ENCODE results near the gene TOM1L2.

TOM1L2 gene

DNA sequence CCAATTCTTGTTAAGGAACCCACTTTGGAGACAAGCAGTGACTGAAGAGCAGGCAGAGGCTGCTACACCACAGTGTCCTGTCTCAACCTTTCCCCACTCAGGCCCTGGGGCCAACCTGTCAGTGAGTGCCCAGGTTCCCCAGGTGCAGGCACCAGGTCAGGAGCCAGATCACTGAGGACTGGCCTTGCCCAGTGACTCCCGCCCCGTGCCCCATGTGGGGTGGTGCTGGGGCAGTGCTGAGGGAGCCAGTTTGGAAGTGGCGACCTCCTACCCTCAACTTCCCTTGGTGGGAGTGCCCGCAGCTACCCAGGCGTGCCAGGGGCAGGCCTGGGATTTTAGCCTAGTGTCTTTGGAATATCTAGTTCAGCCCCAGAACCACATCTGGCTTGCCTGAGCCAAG, 164.8 kb downstream of the TOM1L2 start:
- peaks cover 35% of the 10 kb centered on the region for H3K36me3 ChIP-seq (ENCODE audit: insufficient read depth, low read length)
- no peak overlapping the region for H3K4me3 ChIP-seq (ENCODE audit: low read length)
- H3K4me2 ChIP-seq (ENCODE audit: low read length) = no peak overlapping the region
- no peaks in the 10 kb centered on the region for H3K9me3 ChIP-seq (replicated peaks; ENCODE audit: low read length)
- H3K27me3 ChIP-seq (ENCODE audit: control insufficient read depth, insufficient read depth, low read length) = no peaks in the 10 kb centered on the region
- H3K4me1 ChIP-seq (ENCODE audit: control insufficient read depth, insufficient read depth, low read length) = no peaks in the 10 kb centered on the region
- H3K9ac ChIP-seq (ENCODE audit: low read depth, low read length) = no peak overlapping the region

DNA sequence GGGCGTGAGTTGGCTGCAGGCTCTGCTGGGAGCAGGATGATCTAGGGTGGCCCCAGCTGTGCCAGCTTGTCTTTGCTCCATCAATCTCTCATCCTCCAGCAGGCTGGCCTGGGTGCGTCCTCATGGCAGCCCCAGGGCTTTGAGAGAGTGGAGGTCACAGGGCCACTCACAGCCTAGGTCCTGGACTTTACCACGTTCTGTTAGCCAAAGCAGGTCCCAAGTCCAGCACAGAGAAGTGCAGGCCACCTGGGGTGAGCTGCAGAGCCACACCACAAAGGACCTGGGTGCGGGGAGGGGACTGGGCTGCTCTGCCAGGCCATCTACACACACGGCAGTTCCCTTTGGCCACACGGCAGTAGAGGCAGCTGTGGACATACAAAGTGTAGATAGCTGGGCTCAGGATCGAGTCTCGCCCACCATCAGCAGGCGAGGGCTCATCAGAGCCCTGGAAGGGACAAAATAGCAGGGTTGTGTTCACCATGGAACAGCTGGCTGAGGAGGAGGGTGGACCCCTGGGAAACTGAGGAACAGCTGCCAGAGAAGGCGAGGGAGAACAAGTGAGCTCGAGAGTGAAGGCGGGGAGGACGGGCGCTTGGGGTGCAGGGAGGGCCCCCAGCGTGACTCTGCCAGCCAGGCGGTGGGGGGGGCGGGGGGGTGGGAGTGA, 165.5 kb downstream of the TOM1L2 start:
- Histone ChIP-seq H3K4me3 (ENCODE audit: low read length) (no peak overlapping the region), H3K4me2 (ENCODE audit: low read length) (no peak overlapping the region), H3K27me3 (ENCODE audit: control insufficient read depth, insufficient read depth, low read length) (no peaks in the 10 kb centered on the region), H3K36me3 (ENCODE audit: insufficient read depth, low read length) (peaks cover 30% of the 10 kb centered on the region), H3K4me1 (ENCODE audit: control insufficient read depth, insufficient read depth, low read length) (no peaks in the 10 kb centered on the region), H3K9ac (ENCODE audit: low read depth, low read length) (no peak overlapping the region), H3K9me3 (replicated peaks; ENCODE audit: low read length) (no peaks in the 10 kb centered on the region)

- no peaks in the 10 kb centered on the region for H3K4me1 ChIP-seq (ENCODE audit: control insufficient read depth, insufficient read depth, low read length)
- no peaks in the 10 kb centered on the region for H3K27me3 ChIP-seq (ENCODE audit: control insufficient read depth, insufficient read depth, low read length)
- H3K4me3 ChIP-seq (ENCODE audit: low read length) = no peak overlapping the region
- peaks cover 30% of the 10 kb centered on the region for H3K36me3 ChIP-seq (ENCODE audit: insufficient read depth, low read length)
- no peak overlapping the region for H3K9ac ChIP-seq (ENCODE audit: low read depth, low read length)
- H3K9me3 ChIP-seq (replicated peaks; ENCODE audit: low read length) = no peaks in the 10 kb centered on the region
- H3K4me2 ChIP-seq (ENCODE audit: low read length) = no peak overlapping the region
These were observed 166.2 kb downstream of the TOM1L2 start for GRCh38 chr17:17806035-17806434.

DNA sequence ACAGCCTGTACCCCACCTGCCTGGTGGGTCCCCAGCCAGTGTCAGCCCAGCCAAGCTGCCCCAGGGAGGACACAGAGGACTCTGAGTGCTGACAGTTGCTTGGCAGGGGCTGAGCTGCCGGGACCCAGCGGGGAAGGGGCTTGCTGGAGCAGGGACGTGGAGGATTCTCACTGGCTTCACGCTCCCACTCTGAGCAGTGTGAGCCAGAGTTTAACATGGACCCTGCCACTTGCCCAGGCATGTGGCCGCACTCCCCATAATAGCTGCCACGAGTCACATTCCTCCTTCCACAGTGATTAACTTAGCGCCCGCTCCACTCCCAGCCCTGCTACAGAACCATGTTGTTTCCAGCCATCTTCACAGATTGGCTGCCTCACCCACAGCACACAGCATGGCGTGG, 166.6 kb downstream of the TOM1L2 start:
- peaks cover 29% of the 10 kb centered on the region for H3K36me3 ChIP-seq (ENCODE audit: insufficient read depth, low read length)
- no peaks in the 10 kb centered on the region for H3K9me3 ChIP-seq (replicated peaks; ENCODE audit: low read length)
- H3K4me1 ChIP-seq (ENCODE audit: control insufficient read depth, insufficient read depth, low read length) = no peaks in the 10 kb centered on the region
- H3K27me3 ChIP-seq (ENCODE audit: control insufficient read depth, insufficient read depth, low read length) = no peaks in the 10 kb centered on the region
- H3K4me3 ChIP-seq (ENCODE audit: low read length) = no peak overlapping the region
- no peak overlapping the region for H3K4me2 ChIP-seq (ENCODE audit: low read length)
- H3K9ac ChIP-seq (ENCODE audit: low read depth, low read length) = no peak overlapping the region

DNA sequence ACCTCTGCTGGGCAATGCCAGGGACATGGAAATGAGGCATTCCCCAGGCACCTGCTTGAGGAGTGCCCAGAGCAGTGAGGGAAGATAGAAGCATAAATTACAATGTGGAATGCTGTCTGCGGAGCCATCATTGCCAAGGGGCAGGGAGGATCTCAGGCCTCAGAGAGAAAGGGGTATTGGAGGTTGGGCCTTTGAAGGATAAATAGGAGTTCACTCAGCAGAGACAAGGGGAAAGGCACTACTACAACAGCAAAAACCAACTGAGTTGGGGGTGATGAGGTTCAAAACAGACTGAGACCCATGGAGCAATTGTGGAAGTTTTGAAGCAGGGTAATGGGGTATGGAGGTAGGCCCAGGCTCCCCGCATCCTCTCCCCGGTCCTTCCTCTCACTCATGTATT, 168.2 kb downstream of the TOM1L2 start:
- Histone ChIP-seq H3K4me3 (ENCODE audit: low read length) (no peak overlapping the region), H3K9me3 (replicated peaks; ENCODE audit: low read length) (no peaks in the 10 kb centered on the region), H3K9ac (ENCODE audit: low read depth, low read length) (no peak overlapping the region), H3K27me3 (ENCODE audit: control insufficient read depth, insufficient read depth, low read length) (no peaks in the 10 kb centered on the region), H3K4me2 (ENCODE audit: low read length) (no peak overlapping the region), H3K36me3 (ENCODE audit: insufficient read depth, low read length) (peaks cover 28% of the 10 kb centered on the region), H3K4me1 (ENCODE audit: control insufficient read depth, insufficient read depth, low read length) (no peaks in the 10 kb centered on the region)

DNA sequence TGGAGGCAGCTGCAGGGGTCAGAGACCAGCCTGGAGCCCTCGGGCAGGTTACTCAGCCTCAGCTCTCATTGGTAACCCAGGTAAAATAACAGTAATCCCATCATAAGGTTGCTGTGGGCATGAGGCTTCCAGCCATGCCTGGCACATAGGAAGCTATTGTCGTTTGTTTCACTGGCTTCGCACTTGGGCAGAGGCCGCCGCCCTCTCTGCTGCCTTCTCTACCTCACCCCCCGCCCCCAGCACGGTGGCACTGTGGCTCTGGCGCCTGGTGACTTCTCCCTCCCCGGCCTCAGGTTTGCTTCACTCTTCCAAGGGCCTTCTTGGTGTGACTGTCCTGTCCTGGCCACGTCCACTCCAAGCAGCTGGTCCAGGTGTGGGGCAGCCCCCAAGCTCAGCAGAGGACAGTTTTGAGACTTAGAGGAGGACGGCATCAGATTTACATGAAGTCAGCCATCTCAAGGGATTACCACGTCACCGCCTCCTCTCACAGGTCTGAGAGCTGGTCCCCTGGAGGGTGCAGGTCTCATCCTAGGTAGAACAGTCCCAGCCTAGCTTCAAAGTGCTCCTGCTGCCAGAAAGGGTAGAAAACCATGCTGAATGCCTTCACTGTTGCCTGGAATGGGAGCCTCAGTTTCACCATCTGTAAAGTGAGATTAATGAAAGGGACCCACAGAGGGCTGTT, 170.3 kb downstream of the TOM1L2 start:
- H3K4me3 ChIP-seq (ENCODE audit: low read length) = no peak overlapping the region
- H3K4me1 ChIP-seq (ENCODE audit: control insufficient read depth, insufficient read depth, low read length) = no peaks in the 10 kb centered on the region
- no peak overlapping the region for H3K4me2 ChIP-seq (ENCODE audit: low read length)
- H3K36me3 ChIP-seq (ENCODE audit: insufficient read depth, low read length) = peaks cover 43% of the 10 kb centered on the region
- H3K9me3 ChIP-seq (replicated peaks; ENCODE audit: low read length) = no peaks in the 10 kb centered on the region
- H3K9ac ChIP-seq (ENCODE audit: low read depth, low read length) = no peak overlapping the region
- H3K27me3 ChIP-seq (ENCODE audit: control insufficient read depth, insufficient read depth, low read length) = no peaks in the 10 kb centered on the region

GRCh38 chr17:17800504-17801021, 171.6 kb downstream of the TOM1L2 start:
- Histone ChIP-seq H3K36me3 (ENCODE audit: insufficient read depth, low read length) (peaks cover 42% of the 10 kb centered on the region), H3K4me1 (ENCODE audit: control insufficient read depth, insufficient read depth, low read length) (no peaks in the 10 kb centered on the region), H3K4me2 (ENCODE audit: low read length) (no peak overlapping the region), H3K9me3 (replicated peaks; ENCODE audit: low read length) (no peaks in the 10 kb centered on the region), H3K4me3 (ENCODE audit: low read length) (no peak overlapping the region), H3K27me3 (ENCODE audit: control insufficient read depth, insufficient read depth, low read length) (no peaks in the 10 kb centered on the region), H3K9ac (ENCODE audit: low read depth, low read length) (no peak overlapping the region)

DNA sequence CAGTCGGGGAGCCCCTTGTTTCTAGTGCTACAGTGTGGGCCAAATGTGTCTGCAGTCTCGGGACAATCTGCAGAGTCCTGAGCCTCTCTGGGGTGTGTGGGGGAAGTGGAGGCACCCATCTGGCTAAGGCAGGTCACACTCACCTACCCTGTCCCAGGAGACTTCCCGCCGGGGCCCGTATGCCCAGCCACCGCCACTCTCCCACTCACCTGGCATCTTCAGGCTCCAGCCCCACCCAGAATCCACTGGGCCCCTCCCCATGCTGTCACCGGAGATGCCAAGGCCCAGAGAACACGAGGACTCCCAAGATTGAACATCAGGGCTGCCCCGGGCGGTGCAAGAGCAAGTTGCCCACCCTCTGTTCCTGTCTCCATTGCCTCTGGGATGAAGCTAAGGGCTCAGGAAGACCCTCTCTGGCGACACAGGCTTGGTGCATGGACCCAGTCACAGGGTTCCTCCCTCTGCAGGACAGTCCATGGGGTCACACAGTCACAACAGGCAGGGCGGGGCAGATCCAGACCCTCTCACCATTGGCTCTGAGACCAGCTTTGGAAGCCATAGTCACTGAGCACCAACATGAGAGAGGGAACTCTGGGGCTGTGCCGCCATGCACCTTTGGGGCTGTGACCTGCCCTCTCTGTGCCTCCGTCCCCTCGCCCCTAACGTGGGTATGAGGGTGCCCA, 173.5 kb downstream of the TOM1L2 start:
- no peak overlapping the region for H3K4me3 ChIP-seq (ENCODE audit: low read length)
- H3K4me1 ChIP-seq (ENCODE audit: control insufficient read depth, insufficient read depth, low read length) = no peaks in the 10 kb centered on the region
- H3K36me3 ChIP-seq (ENCODE audit: insufficient read depth, low read length) = peaks cover 50% of the 10 kb centered on the region

GRCh38 chr17:17798010-17798556, 174.1 kb downstream of the TOM1L2 start:
- Histone ChIP-seq H3K4me2 (ENCODE audit: low read length) (no peak overlapping the region), H3K4me3 (ENCODE audit: low read length) (no peak overlapping the region), H3K36me3 (ENCODE audit: insufficient read depth, low read length) (peaks cover 54% of the 10 kb centered on the region), H3K27me3 (ENCODE audit: control insufficient read depth, insufficient read depth, low read length) (no peaks in the 10 kb centered on the region), H3K4me1 (ENCODE audit: control insufficient read depth, insufficient read depth, low read length) (peaks cover 3% of the 10 kb centered on the region), H3K9me3 (replicated peaks; ENCODE audit: low read length) (no peaks in the 10 kb centered on the region), H3K9ac (ENCODE audit: low read depth, low read length) (no peak overlapping the region)

More for the DNA sequence above, 173.5 kb downstream of the TOM1L2 start:
- H3K9me3 ChIP-seq (replicated peaks; ENCODE audit: low read length) = no peaks in the 10 kb centered on the region
- no peaks in the 10 kb centered on the region for H3K27me3 ChIP-seq (ENCODE audit: control insufficient read depth, insufficient read depth, low read length)
- H3K9ac ChIP-seq (ENCODE audit: low read depth, low read length) = no peak overlapping the region
- no peak overlapping the region for H3K4me2 ChIP-seq (ENCODE audit: low read length)

- Histone ChIP-seq H3K4me3 (ENCODE audit: low read length) (no peak overlapping the region), H3K9ac (ENCODE audit: low read depth, low read length) (no peak overlapping the region), H3K4me1 (ENCODE audit: control insufficient read depth, insufficient read depth, low read length) (peaks cover 7% of the 10 kb centered on the region), H3K27me3 (ENCODE audit: control insufficient read depth, insufficient read depth, low read length) (no peaks in the 10 kb centered on the region), H3K9me3 (replicated peaks; ENCODE audit: low read length) (no peaks in the 10 kb centered on the region), H3K36me3 (ENCODE audit: insufficient read depth, low read length) (peaks cover 54% of the 10 kb centered on the region), H3K4me2 (ENCODE audit: low read length) (no peak overlapping the region)
These were observed 174.9 kb downstream of the TOM1L2 start for GRCh38 chr17:17797119-17797809.

GRCh38 chr17:17796787-17797061, 175.5 kb downstream of the TOM1L2 start:
- no peaks in the 10 kb centered on the region for H3K27me3 ChIP-seq (ENCODE audit: control insufficient read depth, insufficient read depth, low read length)
- no peak overlapping the region for H3K9ac ChIP-seq (ENCODE audit: low read depth, low read length)
- H3K9me3 ChIP-seq (replicated peaks; ENCODE audit: low read length) = no peaks in the 10 kb centered on the region
- H3K4me1 ChIP-seq (ENCODE audit: control insufficient read depth, insufficient read depth, low read length) = peaks cover 11% of the 10 kb centered on the region
- peaks cover 54% of the 10 kb centered on the region for H3K36me3 ChIP-seq (ENCODE audit: insufficient read depth, low read length)
- H3K4me3 ChIP-seq (ENCODE audit: low read length) = no peak overlapping the region
- H3K4me2 ChIP-seq (ENCODE audit: low read length) = no peak overlapping the region

Measured in skeletal muscle satellite cell (primary cell).